Ishikawa (cell line): Measurements from ENCODE around the gene SLC17A8.

Experiments used
- EGR1 ChIP-seq: IDR thresholded peaks from 2 replicates; pipeline ENCODE4 v1.6.1; 2012
- EP300 ChIP-seq: IDR thresholded peaks from 2 replicates; pipeline ENCODE4 v1.6.1; 2012; ENCODE audit warnings: borderline replicate concordance

DNA sequence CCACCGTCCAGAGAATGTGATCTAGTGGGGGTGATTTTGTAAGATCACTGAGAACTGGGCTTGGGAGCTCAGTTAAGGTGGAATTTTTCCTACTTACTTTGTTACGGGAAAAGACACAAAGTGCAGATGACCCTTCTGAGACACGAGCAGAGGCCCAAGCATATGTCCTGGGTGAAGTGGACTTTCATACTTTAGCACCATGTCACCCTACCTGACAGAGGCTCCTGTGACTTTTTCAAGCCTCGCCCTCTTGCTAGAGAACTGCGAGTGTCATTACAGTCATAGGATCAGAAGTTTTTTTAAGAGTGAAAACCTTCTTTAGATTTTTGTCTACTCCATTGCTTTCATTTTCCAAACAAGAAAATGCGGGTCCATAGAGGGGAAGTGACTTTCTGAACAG, 56.1 kb downstream of the SLC17A8 start:
- no peak for TF ChIP-seq EP300
- no peak for TF ChIP-seq EGR1
